HG03457 (cell line): ENCODE measurements around the gene ACSL4.
"Not testable (repeated sequence)": the region's sequence is repeated elsewhere in the genome, so short reads cannot be mapped to it uniquely, and the experiment has no call there.

Experiments
- ATAC-seq: cut with Tn5 transposase; IDR thresholded peaks from one replicate; pipeline ENCODE4 v1.9.1; 2021; ENCODE audit warnings: moderate number of reproducible peaks; ENCODE audit not compliant: unreplicated experiment

Gene ACSL4

GRCh38 chrX:109732017-109732801 is 848 bp downstream of the ACSL4 start:
- no peak for ATAC-seq

GRCh38 chrX:109728173-109728535 is 4.9 kb downstream of the ACSL4 start:
- ATAC-seq: no peak

- not testable (repeated sequence) for ATAC-seq
Measured at GRCh38 chrX:109724971-109725370, 8.1 kb downstream of the ACSL4 start.

DNA sequence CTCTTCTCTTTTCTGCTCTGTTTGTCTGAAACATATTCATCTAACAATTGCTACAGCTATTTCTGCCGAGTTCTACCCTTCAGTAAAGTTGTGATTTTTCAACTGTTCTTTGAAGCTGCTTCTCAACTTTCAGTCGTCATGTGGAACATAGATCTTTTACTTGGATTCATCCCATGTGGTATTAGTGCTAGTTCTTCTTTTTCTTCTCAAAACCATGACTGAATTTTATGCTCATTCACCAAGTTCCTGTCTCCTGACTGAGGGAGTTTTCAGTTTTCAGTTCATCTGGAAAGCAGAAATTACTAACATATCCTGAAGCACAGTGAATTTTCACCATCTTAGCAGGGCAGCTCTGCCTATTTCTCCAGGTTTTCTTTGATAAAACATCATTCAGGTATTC is 12.1 kb downstream of the ACSL4 start:
- ATAC-seq: no peak

DNA sequence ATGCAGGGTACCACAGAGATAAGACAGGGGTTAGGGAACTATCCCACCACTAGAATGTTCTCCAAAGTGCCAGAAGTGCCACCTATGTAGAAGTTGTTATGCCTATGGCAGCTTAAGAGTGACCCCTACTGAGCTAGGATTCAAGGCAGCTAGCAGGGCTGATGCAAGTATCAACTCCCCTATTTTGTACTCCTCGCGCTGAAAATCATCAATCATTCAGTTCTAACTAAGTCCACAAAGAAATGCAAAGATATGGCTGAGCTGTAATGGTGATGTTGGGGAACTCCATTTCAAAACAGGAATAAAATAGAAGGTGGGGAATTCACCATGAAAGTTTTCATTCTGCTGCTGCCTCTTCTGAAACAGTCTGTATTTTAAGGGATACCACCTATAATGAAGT is 13.8 kb downstream of the ACSL4 start:
- ATAC-seq: no peak

DNA sequence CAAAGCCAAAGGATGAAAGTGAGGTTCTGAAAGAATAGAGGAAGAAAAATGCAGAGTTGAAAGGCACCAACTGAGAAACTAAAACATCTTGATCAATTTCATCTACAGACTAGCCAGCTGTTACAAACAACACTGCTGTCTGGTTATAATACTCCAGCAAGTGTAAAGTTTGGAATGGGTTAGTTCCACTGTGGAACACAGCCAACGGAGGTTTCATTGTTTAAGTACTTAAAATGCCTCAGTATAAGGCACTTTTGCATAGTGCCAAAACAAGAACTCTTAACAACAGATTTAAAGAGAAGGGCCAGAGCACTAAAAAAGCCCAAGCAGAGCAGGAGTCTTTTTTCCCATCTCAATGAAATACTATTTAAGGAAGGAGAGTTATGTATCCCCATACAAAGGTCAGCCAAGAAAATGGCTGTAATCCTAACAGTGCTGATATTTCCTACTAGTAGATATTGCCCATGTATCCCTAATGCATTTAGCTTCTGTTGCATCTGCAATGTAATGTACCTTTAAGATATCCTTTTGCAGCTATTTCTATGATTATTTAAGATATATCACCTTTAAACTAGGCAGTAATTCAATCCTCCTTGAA is 16.5 kb downstream of the ACSL4 start:
- ATAC-seq: no peak

DNA sequence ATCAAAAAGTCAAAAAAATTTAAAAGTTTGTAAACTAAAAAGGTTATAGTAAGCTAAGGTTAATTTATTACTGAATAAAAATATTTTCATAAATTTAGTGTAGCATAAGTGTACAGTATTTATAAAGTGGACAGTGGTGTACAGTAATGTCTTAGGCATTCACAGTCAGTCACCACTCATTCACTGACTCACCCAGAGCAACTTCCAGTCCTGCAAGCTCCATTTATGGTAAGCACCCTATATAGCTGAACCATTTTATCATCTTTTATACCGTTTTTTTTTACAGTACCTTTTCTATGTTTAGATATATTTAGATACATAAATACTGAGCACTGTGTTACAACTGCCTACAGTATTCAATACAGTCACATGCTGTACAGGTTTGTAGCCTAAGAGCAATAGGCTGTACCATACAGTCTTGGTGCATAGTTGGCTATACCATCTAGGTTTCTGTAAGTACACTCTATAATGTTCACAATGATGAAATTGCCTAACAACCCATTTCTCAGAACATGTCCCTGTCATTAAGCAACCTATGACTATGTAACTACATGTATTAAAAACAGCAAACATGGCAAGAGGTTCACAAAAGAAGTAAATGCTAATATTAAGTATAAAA is 18.6 kb downstream of the ACSL4 start:
- ATAC-seq: no peak

DNA sequence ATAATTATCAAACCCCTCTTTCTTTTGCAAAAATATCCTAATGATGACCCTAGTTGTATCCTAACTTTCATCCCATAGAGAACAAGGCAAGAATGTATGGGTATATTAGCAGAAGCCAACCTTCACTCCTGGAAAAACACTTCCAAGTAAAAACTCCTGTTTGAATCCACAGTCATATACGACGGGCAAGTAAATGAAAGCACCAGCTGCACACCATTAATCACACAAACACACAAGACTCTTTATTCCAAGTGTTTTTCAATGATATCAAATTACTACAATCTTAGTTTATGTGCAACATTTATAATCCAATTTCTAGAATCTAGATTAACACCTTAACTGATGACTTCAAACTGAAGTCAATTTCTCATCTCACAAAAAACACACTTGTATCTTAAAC is 22.9 kb downstream of the ACSL4 start:
- no peak for ATAC-seq

DNA sequence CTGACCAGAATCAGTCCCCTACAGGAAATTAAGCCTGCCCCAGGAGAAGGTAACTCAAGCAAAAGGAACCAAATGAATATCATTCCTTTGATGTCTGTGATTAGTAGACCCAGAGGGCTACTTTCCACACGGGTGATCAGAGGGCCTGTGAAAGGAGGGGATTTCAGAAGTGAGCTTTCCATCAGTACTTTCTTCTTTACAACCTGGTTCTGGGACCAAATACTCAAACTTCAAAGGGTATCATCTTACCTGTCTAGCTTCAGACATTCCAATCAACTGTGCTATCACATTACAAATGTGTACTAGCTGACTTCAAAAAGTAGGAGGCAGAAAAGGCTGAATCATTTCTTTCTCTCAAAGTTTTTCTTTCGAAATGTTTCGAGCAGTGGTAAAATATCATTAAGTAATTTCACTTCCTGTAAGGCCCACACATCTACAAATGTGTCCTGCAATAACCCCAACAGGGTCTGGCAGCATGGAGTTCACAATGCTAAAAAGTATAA is 23.9 kb downstream of the ACSL4 start:
- no peak for ATAC-seq

DNA sequence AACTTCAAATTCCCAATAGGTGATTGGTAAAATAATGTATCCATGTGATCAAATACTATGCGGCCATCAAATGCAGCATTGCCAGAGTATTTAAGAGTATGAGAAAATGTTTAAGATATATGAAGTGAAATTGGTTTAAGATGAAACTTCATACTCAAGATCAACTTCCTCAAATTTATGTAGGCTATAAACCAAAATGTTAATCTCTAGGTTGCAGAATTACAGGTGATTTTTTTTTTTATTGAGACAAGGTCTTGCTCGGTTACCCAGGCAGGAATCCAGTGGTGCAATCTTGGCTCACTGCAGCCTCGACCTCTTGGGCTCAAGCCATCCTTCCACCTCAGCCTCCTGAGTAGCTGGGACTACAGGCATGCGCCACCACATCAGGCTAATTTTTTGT is 25.3 kb downstream of the ACSL4 start:
- ATAC-seq: no peak

DNA sequence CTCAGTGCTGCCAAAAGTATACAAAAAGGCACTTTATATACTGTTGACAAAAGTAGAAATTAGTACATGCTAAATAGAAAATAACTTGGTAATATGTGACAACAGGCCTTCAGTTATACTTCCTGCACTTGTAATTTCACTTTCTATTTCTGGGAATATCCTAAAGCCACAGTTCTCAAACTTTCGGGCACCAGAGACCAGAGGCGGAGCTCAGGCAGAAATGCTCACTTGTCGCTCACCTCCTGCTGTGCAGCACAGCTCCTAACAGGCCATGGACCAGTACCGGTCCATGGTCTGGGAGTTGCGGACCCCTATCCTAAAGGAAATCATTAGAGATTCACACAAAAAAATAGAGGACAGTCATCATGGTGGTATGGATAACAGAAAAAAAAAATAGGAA is 25.7 kb downstream of the ACSL4 start:
- ATAC-seq: no peak

DNA sequence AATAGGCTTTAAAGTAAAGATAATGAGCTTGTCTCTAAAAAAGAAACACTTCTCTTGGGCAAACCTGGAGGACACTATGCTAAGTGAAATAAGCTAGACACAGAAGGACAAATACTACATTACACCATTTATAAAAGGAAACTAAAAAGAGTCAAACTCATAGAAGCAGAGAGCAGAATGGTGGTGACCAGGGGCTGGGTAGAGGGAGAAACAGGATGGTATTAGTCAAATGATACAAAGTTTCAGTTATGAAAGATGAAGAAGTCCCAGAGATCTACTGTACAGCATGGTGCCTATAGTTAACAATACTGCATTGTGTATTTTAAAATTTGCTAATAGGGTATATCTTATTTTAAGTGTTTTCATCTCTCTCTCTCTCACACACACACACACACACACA is 28.5 kb downstream of the ACSL4 start:
- peak; percentile 85 for ATAC-seq

DNA sequence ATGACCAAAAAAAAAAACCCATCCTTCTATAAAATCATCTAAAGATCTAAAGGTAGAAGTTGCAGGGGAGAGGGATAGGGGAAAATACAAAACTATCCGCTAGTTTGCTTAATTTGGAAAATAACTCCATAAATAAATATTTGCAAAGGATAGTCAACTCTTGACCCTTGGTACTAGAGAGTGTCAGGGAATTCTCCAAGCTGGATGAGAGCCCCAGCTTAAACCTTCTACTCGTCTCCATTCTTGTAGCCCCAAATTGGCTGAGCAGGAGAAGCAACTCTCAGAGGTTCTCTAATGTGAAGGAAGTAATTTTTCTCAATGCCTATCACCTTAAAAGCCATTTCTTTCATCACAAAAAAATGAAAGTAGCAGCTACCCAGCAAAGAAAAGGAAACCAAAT is 35.2 kb downstream of the ACSL4 start:
- no peak for ATAC-seq

GRCh38 chrX:109696146-109696740 is 36.8 kb downstream of the ACSL4 start:
- no peak for ATAC-seq

GRCh38 chrX:109695637-109696036 is 37.4 kb downstream of the ACSL4 start:
- no peak for ATAC-seq

- no peak for ATAC-seq
Measured at GRCh38 chrX:109691752-109692151, 41.3 kb downstream of the ACSL4 start.

DNA sequence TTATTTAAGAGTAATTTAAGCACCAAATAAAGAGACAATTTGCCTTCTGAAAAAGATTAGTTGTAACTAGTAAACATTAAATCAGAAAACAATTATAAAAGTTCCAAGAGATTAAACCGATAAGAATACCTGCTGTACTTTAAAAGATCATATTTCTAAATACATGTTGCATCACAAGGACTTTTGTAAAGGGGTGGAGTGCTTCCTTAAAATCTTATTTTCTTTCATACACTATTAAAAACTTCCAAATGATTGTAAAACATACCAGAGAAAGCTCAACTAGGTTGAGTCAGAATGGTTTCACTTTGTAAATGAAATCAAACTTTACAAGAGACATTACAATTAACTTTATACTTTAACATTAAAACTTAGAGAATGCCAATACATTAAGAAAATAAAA is 41.8 kb downstream of the ACSL4 start:
- no peak for ATAC-seq

DNA sequence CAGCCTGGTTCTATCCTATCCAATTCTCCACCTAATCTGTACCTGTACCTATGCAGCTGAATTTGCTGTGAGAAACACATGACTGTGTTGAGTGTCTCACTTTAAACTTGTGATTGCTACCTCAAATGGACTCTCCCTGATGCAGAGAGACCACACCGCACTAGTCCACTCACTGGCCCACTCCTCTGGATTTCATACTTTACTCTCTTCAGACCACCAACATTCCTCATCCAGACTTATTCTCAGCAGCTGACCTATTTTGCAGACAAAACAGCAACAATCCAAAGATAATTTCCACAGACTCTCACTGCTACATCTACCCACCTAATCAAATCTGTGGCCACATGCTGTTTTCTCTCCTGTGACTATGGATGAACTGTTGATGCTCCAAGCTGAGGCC is 45.2 kb downstream of the ACSL4 start:
- no peak for ATAC-seq

GRCh38 chrX:109685656-109686078 is 47.4 kb downstream of the ACSL4 start:
- ATAC-seq: no peak

- ATAC-seq: no peak
Measured at GRCh38 chrX:109684136-109684535, 48.9 kb downstream of the ACSL4 start.

DNA sequence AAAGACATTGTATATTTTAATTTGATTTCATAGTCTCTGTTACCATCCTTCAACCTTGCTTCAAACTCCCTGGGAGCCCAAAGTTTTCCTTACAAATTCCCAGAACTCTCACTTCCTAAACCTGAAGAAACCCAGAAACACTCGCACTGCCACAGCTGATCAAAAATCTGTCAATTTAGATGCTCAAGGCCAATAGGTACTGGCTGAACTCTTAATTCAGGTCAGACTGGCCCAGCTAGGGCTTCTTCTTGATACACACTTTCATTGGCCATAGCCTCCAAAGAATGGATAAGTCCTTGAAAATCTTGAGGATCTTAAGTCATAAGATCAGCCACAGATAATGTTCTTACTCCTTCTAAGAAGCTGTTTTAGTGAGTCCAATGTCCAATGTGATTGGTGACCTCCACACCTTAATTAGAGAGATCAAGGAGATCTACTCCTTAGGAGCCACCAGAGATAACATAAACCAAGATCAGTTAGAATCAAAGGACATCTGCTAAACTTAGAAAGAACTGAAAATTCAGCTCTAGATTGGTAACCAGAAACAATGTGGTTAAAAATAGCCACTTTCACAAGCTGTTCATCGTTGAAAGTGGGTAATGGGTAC is 51.5 kb downstream of the ACSL4 start:
- ATAC-seq: no peak
